A549 treated with GW870086 at 1 μM for 4 hours (cell line): ENCODE data around the gene ANKRD16. TPM values are rescaled to one million over a fixed set of nuclear protein-coding genes. Genes with fewer than 3 reads are reported as not detected.

Source experiments
- total RNA-seq: library from RNA; stranded (reverse); fragments of 200-300 nt; extraction: Qiagen RNA extraction; gene quantifications from 5 replicates; pipeline ENCODE4 v1.2.3, GENCODE V29; 2022; ENCODE audit warnings: low read depth

Gene ANKRD16
- 8.0 to 12.3 TPM (median 11.1 TPM) in 5 replicates for total RNA-seq

DNA sequence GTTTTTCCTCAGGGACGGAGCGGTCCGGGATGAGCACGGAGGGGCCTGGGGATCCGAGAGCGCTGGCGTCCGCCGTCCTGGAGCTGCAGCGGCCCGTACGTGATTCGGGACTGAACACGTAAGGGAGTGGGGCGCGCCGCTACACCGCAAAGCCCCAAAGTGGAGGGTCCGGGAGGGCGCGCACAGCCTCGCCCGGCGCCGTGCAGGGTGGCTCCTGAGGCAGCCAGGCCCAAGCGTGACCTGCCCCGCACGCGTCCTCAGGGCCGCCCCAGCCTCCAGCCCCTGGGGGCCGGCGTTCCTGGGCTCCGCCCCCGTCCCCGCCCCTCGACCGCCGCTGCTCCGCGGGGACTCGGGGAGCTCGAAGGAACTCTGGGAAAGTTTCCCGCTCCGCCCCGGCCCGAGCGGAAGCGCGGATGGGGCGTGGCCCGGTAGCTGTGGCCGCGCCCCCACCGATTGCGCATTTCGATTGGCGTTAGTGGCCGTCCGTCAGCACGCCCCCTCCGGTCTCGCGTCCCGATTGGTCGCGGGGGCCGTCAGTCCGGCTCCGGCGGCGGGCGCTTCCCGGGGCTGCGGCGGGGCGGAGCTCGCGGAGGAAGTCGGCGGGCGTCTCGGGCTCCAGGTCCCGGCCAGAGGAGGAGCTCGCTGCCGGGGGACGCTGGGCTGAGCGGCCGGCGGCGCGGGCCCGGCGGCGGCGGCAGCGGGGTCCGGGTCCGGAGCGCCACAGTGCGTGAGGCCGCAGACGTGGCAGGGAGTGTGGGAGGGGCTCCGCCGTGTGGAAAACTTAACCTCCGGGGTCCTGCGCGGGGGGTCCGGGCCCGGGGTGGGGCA lies at the start of gene ANKRD16, which contains the start of gene FBH1:
TSS of gene ANKRD16 (minus strand) at position 270 of the 828 bp plus-strand sequence. CDS start 539 bp downstream, outside the sequence.
TSS of gene FBH1 (plus strand) at position 620 of the 828 bp plus-strand sequence. CDS start at position 723, 103 bp downstream.

GRCh38 chr10:5813341-5814109 lies 76.2 kb downstream of the ANKRD16 start, which contains the start of gene GDI2:
Gene GDI2 (minus strand): TSS chr10:5813434. CDS start chr10:5813258, 176 bp downstream.

Other genes starting within 250 kb of the ANKRD16 start
- 17.9 to 25.0 TPM (median 21.1 TPM) in 5 replicates for gene ASB13, start 223.3 kb downstream of the ANKRD16 start, total RNA-seq
- gene TASOR2, start 205.1 kb downstream of the ANKRD16 start, total RNA-seq = 22.1 to 39.4 TPM (median 35.8 TPM) in 5 replicates
- gene GDI2, start 76.5 kb downstream of the ANKRD16 start, total RNA-seq = 198 to 267 TPM (median 211 TPM) in 5 replicates
- gene FBH1, start 350 bp upstream of the ANKRD16 start, total RNA-seq = 35.9 to 44.7 TPM (median 37.8 TPM) in 5 replicates
- gene IL15RA, start 87.7 kb upstream of the ANKRD16 start, total RNA-seq = 2.3 to 3.0 TPM (median 2.6 TPM) in 5 replicates
- not detected in 5 replicates for gene IL2RA, start 172.5 kb upstream of the ANKRD16 start, total RNA-seq
- gene RBM17, start 199.1 kb upstream of the ANKRD16 start, total RNA-seq = 102 to 116 TPM (median 114 TPM) in 5 replicates